Sigmoid colon (tissue), 4 donors: ENCODE results near the gene GPATCH2.

Experiments used
- EP300 ChIP-seq, 4 donors: sonication (generic); formaldehyde crosslinking; IDR thresholded peaks; one replicate each; pipeline ENCODE4 v1.6.1; 2017; ENCODE audit warnings: antibody characterized with exemption in 4 of 4
- POLR2A ChIP-seq, 2 donors: fragments of 450-650 bp; IDR thresholded peaks; one replicate each; pipeline ENCODE4 v1.6.1; 2016; ENCODE audit warnings: antibody characterized with exemption in 2 of 2, mild to moderate bottlenecking in 2 of 2, moderate library complexity in 2 of 2
- POLR2AphosphoS5 ChIP-seq, 4 donors: sonication (generic); formaldehyde crosslinking; IDR thresholded peaks; one replicate each; pipeline ENCODE4 v1.6.1; 2017; ENCODE audit warnings: antibody characterized with exemption in 4 of 4
- TF ChIP-seq, protein P1 (sequence below), 4 experiments: fragments of 450-650 bp in 3 of 4; fragments of 200-600 bp in 1 of 4; IDR thresholded peaks; one replicate each; pipeline ENCODE4 v1.5.1; 2016 to 2019; ENCODE audit warnings: antibody characterized with exemption in 4 of 4, mild to moderate bottlenecking in 3 of 4, moderate library complexity in 2 of 4

DNA sequence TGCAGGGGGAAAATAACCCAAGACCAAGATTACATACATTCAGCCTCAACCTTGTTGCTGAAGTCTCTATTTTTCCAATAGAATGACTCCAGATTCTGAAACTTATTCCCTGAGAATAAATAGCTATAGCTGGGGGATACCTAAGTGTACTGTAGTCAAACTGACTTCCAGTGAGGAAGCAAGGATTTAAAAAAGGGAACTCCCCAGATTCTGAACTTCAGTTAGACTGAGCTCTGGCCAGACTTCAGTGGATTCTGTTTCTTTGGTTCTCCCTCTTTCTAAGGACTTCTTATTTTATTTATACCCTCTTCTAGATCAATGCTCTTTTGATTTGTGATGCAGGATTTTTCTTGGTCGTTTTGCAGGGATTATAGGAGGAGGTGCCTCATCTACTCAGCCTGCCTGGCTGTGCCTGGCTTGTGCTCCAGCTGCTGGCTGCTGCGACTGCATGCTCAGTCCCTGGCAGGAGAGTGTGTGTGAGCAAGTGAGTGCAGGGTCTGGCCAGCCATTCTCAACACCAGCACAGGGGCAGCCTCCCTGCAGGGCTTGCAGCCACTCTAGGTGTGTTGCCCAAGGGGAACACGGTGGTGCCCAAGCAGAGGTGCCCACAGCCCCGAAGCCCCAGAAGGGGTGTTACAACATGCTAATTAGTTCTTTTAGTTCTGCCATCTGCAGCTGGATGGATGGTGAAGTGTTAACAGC lies 43.3 kb upstream of the GPATCH2 start:
- no peak for TF ChIP-seq POLR2AphosphoS5 (IDR thresholded peaks at IDR 0.05)
- no peak for TF ChIP-seq POLR2A (IDR thresholded peaks at IDR 0.05)
- no peak for TF ChIP-seq EP300 (IDR thresholded peaks at IDR 0.05)
- TF ChIP-seq, protein P1, sequence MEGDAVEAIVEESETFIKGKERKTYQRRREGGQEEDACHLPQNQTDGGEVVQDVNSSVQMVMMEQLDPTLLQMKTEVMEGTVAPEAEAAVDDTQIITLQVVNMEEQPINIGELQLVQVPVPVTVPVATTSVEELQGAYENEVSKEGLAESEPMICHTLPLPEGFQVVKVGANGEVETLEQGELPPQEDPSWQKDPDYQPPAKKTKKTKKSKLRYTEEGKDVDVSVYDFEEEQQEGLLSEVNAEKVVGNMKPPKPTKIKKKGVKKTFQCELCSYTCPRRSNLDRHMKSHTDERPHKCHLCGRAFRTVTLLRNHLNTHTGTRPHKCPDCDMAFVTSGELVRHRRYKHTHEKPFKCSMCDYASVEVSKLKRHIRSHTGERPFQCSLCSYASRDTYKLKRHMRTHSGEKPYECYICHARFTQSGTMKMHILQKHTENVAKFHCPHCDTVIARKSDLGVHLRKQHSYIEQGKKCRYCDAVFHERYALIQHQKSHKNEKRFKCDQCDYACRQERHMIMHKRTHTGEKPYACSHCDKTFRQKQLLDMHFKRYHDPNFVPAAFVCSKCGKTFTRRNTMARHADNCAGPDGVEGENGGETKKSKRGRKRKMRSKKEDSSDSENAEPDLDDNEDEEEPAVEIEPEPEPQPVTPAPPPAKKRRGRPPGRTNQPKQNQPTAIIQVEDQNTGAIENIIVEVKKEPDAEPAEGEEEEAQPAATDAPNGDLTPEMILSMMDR (IDR thresholded peaks at IDR 0.05) = no peak
